GM23338 (cell line): ENCODE results near the gene ZBTB45. TPM values are rescaled to one million over a fixed set of nuclear protein-coding genes. Genes with fewer than 3 reads are reported as not detected.

Source experiments
- ATAC-seq: fragments of 200-7000 bp; cut with Tn5 transposase; 3 replicates; pipeline ENCODE4 v1.9.1; 2020
- DNase-seq: peaks from one replicate; pipeline ENCODE4 v3.0.0-alpha.2; 2015; ENCODE audit warnings: low spot score
- H2AFZ ChIP-seq: fragments of 200-600 bp; sonication (generic); 2 replicates; pipeline ENCODE4 v1.8.0; 2016; ENCODE audit warnings: antibody characterized with exemption, mild to moderate bottlenecking, moderate library complexity
- H3F3A ChIP-seq: fragments of 200-600 bp; sonication (generic); replicated peaks from 2 replicates; pipeline ENCODE4 v1.8.0; 2017; ENCODE audit warnings: antibody characterized with exemption, mixed run types, low read depth
- H3K27ac ChIP-seq: fragments of 200-600 bp; sonication (generic); 2 replicates; pipeline ENCODE4 v1.6.1; 2016; ENCODE audit warnings: low read depth
- H3K27me3 ChIP-seq: fragments of 200-600 bp; sonication (generic); 2 replicates; pipeline ENCODE4 v1.8.0; 2016; ENCODE audit warnings: mild to moderate bottlenecking, mixed run types, moderate library complexity; ENCODE audit not compliant: insufficient read depth
- H3K36me3 ChIP-seq: fragments of 200-600 bp; sonication (generic); 2 replicates; pipeline ENCODE4 v1.8.0; 2016; ENCODE audit warnings: mild to moderate bottlenecking; ENCODE audit not compliant: insufficient read depth
- H3K4me1 ChIP-seq: fragments of 200-600 bp; sonication (generic); 2 replicates; pipeline ENCODE4 v1.8.0; 2016; ENCODE audit warnings: mild to moderate bottlenecking, moderate library complexity; ENCODE audit not compliant: insufficient read depth
- H3K4me2 ChIP-seq: fragments of 200-600 bp; sonication (generic); 2 replicates; pipeline ENCODE4 v1.7.1; 2017; ENCODE audit warnings: mixed run types
- H3K4me3 ChIP-seq: fragments of 200-600 bp; sonication (generic); 2 replicates; pipeline ENCODE4 v1.6.1; 2016; ENCODE audit warnings: mixed run types
- H3K79me2 ChIP-seq: fragments of 200-600 bp; sonication (generic); replicated peaks from 2 replicates; pipeline ENCODE4 v1.8.0; 2017; ENCODE audit warnings: mild to moderate bottlenecking; ENCODE audit not compliant: insufficient read depth
- H3K9me2 ChIP-seq: fragments of 200-600 bp; sonication (generic); 2 replicates; pipeline ENCODE4 v1.8.0; 2017; ENCODE audit not compliant: insufficient read depth
- H4K20me1 ChIP-seq: fragments of 200-600 bp; sonication (generic); replicated peaks from 2 replicates; pipeline ENCODE4 v1.8.0; 2017; ENCODE audit warnings: mild to moderate bottlenecking; ENCODE audit not compliant: insufficient read depth
- H3K27ac Mint-ChIP-seq: 2 replicates; pipeline ENCODE4 v1.8.0; 2020; ENCODE audit warnings: inconsistent platforms, mild to moderate bottlenecking, moderate library complexity, mixed read lengths
- H3K27me3 Mint-ChIP-seq: 3 replicates; pipeline ENCODE4 v1.8.0; 2022; ENCODE audit warnings: low read depth, mild to moderate bottlenecking, moderate library complexity, mixed read lengths, inconsistent platforms; ENCODE audit not compliant: insufficient read depth, poor library complexity
- H3K36me3 Mint-ChIP-seq: 3 replicates; pipeline ENCODE4 v1.8.0; 2021; ENCODE audit warnings: low read depth, mild to moderate bottlenecking, inconsistent platforms, moderate library complexity, mixed read lengths
- H3K4me1 Mint-ChIP-seq: 3 replicates; pipeline ENCODE4 v1.8.0; 2020; ENCODE audit warnings: mild to moderate bottlenecking, inconsistent platforms, mixed read lengths
- H3K4me3 Mint-ChIP-seq: 3 replicates; pipeline ENCODE4 v1.8.0; 2021; ENCODE audit warnings: moderate library complexity, mild to moderate bottlenecking, inconsistent platforms, mixed read lengths
- H3K9me3 Mint-ChIP-seq: 3 replicates; pipeline ENCODE4 v1.8.0; 2020; ENCODE audit warnings: moderate library complexity, mild to moderate bottlenecking, inconsistent platforms, mixed read lengths
- CREB1 ChIP-seq: fragments of 250-450 bp; sonication (Bioruptor Pico); IDR thresholded peaks from 2 replicates; pipeline ENCODE4 v1.5.0; 2020; ENCODE audit warnings: low read depth, mild to moderate bottlenecking, moderate library complexity
- EZH2 ChIP-seq: fragments of 200-600 bp; sonication (generic); IDR thresholded peaks from one replicate; pipeline ENCODE4 v1.8.0; 2017; ENCODE audit warnings: antibody characterized with exemption, mild to moderate bottlenecking, low read depth; ENCODE audit not compliant: unreplicated experiment
- EZH2phosphoT487 ChIP-seq: fragments of 200-600 bp; sonication (generic); IDR thresholded peaks from one replicate; pipeline ENCODE4 v1.8.1; 2018; ENCODE audit warnings: antibody characterized with exemption; ENCODE audit not compliant: unreplicated experiment
- NANOG ChIP-seq: IDR thresholded peaks from 2 replicates; pipeline ENCODE4 v1.6.1; 2016; ENCODE audit warnings: antibody characterized with exemption, borderline replicate concordance
- POLR2AphosphoS5 ChIP-seq: IDR thresholded peaks from 2 replicates; pipeline ENCODE4 v1.6.1; 2016; ENCODE audit warnings: antibody characterized with exemption, low read depth
- STAT1 ChIP-seq: IDR thresholded peaks from one replicate; pipeline ENCODE4 v1.6.1; 2016; ENCODE audit warnings: antibody characterized with exemption; ENCODE audit not compliant: unreplicated experiment
- ZNF114 ChIP-seq: fragments of 250-450 bp; sonication (Bioruptor Pico); IDR thresholded peaks from 2 replicates; pipeline ENCODE4 v1.5.0; 2020; ENCODE audit warnings: mild to moderate bottlenecking, moderate library complexity
- ZNF331 ChIP-seq: fragments of 250-450 bp; sonication (Bioruptor Pico); IDR thresholded peaks from 2 replicates; pipeline ENCODE4 v1.5.0; 2020; ENCODE audit warnings: low read depth, mild to moderate bottlenecking, moderate library complexity
- polyA plus RNA-seq: library from polyadenylated mRNA; unstranded; fragments of >200 nt; fragmentation: Nextera tagmentation; extraction: Ambion mirVana; gene quantifications from 2 replicates; pipeline ENCODE4 v1.2.1, GENCODE V29; 2016
- total RNA-seq: library from RNA; depleted of rRNA; stranded (reverse); fragments of >200 nt; shearing (Covaris generic); gene quantifications from 2 replicates; pipeline ENCODE4 v1.2.3, GENCODE V29; 2014
- TF ChIP-seq, protein P1 (sequence below): IDR thresholded peaks from 2 replicates; pipeline ENCODE4 v1.6.1; 2016; ENCODE audit warnings: antibody characterized with exemption

Gene ZBTB45
- total and polyA plus RNA-seq, 2 experiments from 2014 or later = 9.5 to 10.4 TPM

- TF ChIP-seq EZH2 = no peak
- TF ChIP-seq CREB1 = no peak
- no peak for TF ChIP-seq ZNF114
- TF ChIP-seq EZH2phosphoT487 = no peak
Measured at GRCh38 chr19:58550362-58551122, 30.9 kb upstream of the ZBTB45 start (continued).

- peaks cover 91% of the 10 kb centered on the region for H3F3A ChIP-seq
- H3K4me3 Mint-ChIP-seq = peak overlapping the region; percentile 30; the same call in 1 of the 3 replicates
Measured at GRCh38 chr19:58549664-58550361, 30.2 kb upstream of the ZBTB45 start.

DNA sequence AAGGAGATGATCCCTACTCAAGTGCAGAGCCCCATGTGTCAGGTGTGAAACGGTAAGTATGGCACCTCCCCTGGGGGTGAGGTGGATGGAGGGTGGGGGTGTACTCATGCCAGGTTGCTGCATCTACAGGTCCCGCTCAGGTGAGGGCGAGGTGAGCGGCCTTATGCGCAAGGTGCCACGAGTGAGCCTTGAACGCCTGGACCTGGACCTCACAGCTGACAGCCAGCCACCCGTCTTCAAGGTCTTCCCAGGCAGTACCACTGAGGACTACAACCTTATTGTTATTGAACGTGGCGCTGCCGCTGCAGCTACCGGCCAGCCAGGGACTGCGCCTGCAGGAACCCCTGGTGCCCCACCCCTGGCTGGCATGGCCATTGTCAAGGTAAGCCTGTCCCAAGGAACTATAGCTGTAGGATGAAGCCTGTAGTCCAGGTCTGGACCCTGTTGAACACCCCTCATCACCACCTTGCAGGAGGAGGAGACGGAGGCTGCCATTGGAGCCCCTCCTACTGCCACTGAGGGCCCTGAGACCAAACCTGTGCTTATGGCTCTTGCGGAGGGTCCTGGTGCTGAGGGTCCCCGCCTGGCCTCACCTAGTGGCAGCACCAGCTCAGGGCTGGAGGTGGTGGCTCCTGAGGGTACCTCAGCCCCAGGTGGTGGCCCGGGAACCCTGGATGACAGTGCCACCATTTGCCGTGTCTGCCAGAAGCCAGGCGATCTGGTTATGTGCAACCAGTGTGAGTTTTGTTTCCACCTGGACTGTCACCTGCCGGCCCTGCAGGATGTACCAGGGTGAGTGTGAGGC lies 29.5 kb upstream of the ZBTB45 start:
- no peak overlapping the region for H3K4me3 Mint-ChIP-seq
- peaks cover 51% of the 10 kb centered on the region for H3K36me3 ChIP-seq
- H3K27ac Mint-ChIP-seq = no peak overlapping the region
- TF ChIP-seq EZH2phosphoT487 (no peak), POLR2AphosphoS5 (no peak), ZNF114 (no peak), STAT1 (no peak), NANOG (no peak), EZH2 (no peak)
- TF ChIP-seq, protein P1, sequence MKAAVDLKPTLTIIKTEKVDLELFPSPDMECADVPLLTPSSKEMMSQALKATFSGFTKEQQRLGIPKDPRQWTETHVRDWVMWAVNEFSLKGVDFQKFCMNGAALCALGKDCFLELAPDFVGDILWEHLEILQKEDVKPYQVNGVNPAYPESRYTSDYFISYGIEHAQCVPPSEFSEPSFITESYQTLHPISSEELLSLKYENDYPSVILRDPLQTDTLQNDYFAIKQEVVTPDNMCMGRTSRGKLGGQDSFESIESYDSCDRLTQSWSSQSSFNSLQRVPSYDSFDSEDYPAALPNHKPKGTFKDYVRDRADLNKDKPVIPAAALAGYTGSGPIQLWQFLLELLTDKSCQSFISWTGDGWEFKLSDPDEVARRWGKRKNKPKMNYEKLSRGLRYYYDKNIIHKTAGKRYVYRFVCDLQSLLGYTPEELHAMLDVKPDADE = no peak

More at GRCh38 chr19:58549664-58550361, 30.2 kb upstream of the ZBTB45 start:
- peaks cover 19% of the 10 kb centered on the region; the same call in 1 of the 2 replicates for H3K4me1 ChIP-seq
- TF ChIP-seq NANOG = no peak
- no peak for TF ChIP-seq ZNF331 (CRISPR knock-in tag)
- no peak for TF ChIP-seq ZNF114
- no peak for TF ChIP-seq EZH2
- TF ChIP-seq STAT1 = no peak
- TF ChIP-seq EZH2phosphoT487 = no peak
- TF ChIP-seq POLR2AphosphoS5 = no peak
- TF ChIP-seq, protein P1 = no peak
- H2AFZ ChIP-seq = no peak overlapping the region
- H3K27ac ChIP-seq = no peak overlapping the region
- H3K9me2 ChIP-seq = no peaks in the 10 kb centered on the region
- no peaks in the 10 kb centered on the region for H3K27me3 ChIP-seq
- no peak overlapping the region for H3K27ac Mint-ChIP-seq
- peaks cover 51% of the 10 kb centered on the region for H3K36me3 ChIP-seq
- peaks cover 44% of the 10 kb centered on the region for H4K20me1 ChIP-seq
- no peak overlapping the region for H3K4me2 ChIP-seq
- H3K4me1 Mint-ChIP-seq = peaks cover 33% of the 10 kb centered on the region
- peaks cover 36% of the 10 kb centered on the region for H3K79me2 ChIP-seq
- H3K4me3 ChIP-seq = no peak overlapping the region
- DNase-seq (no peak), ATAC-seq (no peak)
- peaks cover 9% of the 10 kb centered on the region; the same call in 2 of the 3 replicates for H3K9me3 Mint-ChIP-seq
- peaks cover 33% of the 10 kb centered on the region for H3K27me3 Mint-ChIP-seq
- peaks cover 90% of the 10 kb centered on the region for H3K36me3 Mint-ChIP-seq

More for the DNA sequence above, 29.5 kb upstream of the ZBTB45 start:
- Histone ChIP-seq H2AFZ (no peak overlapping the region), H3F3A (peaks cover 84% of the 10 kb centered on the region), H3K4me2 (no peak overlapping the region), H3K27me3 (no peaks in the 10 kb centered on the region), H3K4me1 (peaks cover 16% of the 10 kb centered on the region; the same call in 1 of the 2 replicates), H4K20me1 (peaks cover 45% of the 10 kb centered on the region), H3K4me3 (no peak overlapping the region), H3K79me2 (peaks cover 37% of the 10 kb centered on the region), H3K27ac (no peak overlapping the region), H3K9me2 (no peaks in the 10 kb centered on the region)
- peaks cover 92% of the 10 kb centered on the region for H3K36me3 Mint-ChIP-seq
- H3K4me1 Mint-ChIP-seq = peaks cover 29% of the 10 kb centered on the region
- ATAC-seq = no peak
- DNase-seq = no peak
- peaks cover 27% of the 10 kb centered on the region for H3K27me3 Mint-ChIP-seq
- peaks cover 5% of the 10 kb centered on the region; the same call in 2 of the 3 replicates for H3K9me3 Mint-ChIP-seq
